SK-N-SH (cell line): ENCODE results near the gene LSM10.

ENCODE experiments used
- CHD2 ChIP-seq: fragments of 150-350 bp; IDR thresholded peaks from 2 replicates; pipeline ENCODE4 v1.6.1; 2018; ENCODE audit warnings: low read length; ENCODE audit not compliant: partially characterized antibody
- EZH2phosphoT487 ChIP-seq: fragments of 200-600 bp; sonication (generic); IDR thresholded peaks from 2 replicates; pipeline ENCODE4 v1.6.1; 2017; ENCODE audit warnings: low read depth, mixed run types, mild to moderate bottlenecking, antibody characterized with exemption, moderate library complexity, borderline replicate concordance
- FOXM1 ChIP-seq: IDR thresholded peaks from 2 replicates; pipeline ENCODE4 v1.4.0; 2012; ENCODE audit warnings: low read depth, mild to moderate bottlenecking
- TF ChIP-seq, protein P1 (sequence below): fragments of 200-600 bp; sonication (generic); IDR thresholded peaks from 2 replicates; pipeline ENCODE4 v1.6.1; 2017; ENCODE audit warnings: antibody characterized with exemption, mild to moderate bottlenecking, moderate library complexity

DNA sequence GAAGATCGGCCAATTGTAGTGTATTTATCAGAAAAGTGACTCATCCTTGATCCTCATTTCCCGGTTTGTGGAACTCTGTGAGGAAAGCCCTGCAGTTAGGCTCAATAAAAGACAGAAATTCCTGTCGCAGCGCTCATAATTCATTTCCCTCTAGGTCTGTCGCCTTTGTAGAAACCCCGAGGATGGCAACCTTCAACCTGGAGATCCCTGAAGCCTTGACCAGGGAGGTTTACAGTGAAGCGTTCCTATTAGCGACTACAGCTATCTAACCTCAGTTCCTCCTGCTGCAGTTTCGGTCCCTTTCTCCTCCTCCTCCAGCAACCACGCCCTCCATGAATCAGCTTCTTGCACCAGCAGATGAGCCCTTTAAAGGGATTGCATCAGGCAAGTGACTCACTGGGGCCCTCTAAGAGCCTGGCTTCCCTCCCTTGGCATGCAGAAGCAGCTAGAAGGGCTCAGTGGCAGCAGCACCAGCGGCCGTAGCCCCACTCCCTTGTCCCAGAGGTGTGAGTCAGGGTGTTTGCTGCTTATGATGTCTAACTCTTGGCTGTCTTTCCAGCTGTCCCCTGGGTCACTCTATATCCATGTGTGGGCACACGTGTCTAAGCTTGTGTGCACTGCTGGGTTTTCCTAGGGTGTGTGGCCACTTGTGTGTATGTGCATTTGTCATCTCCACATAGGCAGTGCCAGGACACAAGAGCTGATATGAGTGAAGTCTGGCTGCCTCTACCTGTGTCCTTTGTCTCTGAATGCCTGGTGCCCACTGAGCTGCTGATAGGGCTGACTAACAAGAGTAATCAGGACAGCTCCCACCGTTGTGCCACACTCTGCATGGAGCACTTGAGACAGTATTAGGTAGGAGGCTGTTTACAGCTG is 11.2 kb downstream of the LSM10 start:
- TF ChIP-seq, protein P1, sequence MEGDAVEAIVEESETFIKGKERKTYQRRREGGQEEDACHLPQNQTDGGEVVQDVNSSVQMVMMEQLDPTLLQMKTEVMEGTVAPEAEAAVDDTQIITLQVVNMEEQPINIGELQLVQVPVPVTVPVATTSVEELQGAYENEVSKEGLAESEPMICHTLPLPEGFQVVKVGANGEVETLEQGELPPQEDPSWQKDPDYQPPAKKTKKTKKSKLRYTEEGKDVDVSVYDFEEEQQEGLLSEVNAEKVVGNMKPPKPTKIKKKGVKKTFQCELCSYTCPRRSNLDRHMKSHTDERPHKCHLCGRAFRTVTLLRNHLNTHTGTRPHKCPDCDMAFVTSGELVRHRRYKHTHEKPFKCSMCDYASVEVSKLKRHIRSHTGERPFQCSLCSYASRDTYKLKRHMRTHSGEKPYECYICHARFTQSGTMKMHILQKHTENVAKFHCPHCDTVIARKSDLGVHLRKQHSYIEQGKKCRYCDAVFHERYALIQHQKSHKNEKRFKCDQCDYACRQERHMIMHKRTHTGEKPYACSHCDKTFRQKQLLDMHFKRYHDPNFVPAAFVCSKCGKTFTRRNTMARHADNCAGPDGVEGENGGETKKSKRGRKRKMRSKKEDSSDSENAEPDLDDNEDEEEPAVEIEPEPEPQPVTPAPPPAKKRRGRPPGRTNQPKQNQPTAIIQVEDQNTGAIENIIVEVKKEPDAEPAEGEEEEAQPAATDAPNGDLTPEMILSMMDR, result peak; percentile 18; the same call in 1 of the 2 replicates
- TF ChIP-seq FOXM1 (peak; percentile 54; the same call in 1 of the 2 replicates), CHD2 (no peak), EZH2phosphoT487 (no peak)
